Activated CD4-positive, CD25-positive, alpha-beta regulatory T cell treated with anti-CD3 and anti-CD28 coated beads, Interleukin-2, amount 50 U/mL, for 16 hours (primary cell): ENCODE results near the gene QKI.
"Not testable (repeated sequence)": the region's sequence is repeated elsewhere in the genome, so short reads cannot be mapped to it uniquely, and the experiment has no call there.

Source experiments
- DNase-seq: peaks from one replicate; pipeline ENCODE4 v3.0.0-alpha.2; 2020; ENCODE audit warnings: low read depth, low spot score

QKI gene

DNA sequence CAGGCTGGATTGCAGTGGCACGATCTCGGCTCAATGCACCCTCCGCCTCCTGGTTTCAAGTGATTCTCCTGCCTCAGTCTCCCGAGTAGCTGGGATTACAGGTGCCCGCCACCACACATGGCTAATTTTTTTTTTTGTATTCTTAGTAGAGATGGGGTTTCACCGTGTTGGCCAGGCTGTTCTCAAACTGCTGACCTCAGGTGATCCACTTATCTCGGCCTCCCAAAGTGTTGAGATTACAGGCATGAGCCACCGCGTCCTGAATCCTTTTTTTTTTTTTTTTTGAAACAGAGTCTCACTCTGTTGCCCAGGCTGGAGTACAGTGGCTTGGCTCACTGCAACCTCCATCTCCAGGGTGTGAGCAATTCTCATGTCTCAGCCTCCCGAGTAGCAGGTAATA is 24.9 kb downstream of the QKI start:
- not testable (repeated sequence) for DNase-seq

DNA sequence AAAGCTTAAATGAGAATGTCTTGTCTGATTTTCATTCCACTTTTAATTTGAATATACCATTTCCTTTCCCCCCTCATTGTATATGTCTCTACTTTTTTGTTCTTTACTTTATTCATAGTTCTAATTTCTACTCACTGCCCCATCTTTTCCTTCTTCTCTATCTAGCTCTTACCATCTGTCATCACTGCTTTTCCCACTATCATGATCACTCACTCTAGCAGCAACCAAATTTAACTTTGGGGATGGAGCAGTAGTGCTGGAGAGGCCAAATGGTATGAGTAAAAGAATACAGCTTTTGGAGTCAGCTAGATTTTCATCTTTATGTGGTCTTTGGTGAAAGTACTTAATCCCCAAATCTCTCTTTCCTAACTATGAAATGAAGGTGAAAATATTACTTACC is 25.5 kb downstream of the QKI start:
- no peak for DNase-seq

DNA sequence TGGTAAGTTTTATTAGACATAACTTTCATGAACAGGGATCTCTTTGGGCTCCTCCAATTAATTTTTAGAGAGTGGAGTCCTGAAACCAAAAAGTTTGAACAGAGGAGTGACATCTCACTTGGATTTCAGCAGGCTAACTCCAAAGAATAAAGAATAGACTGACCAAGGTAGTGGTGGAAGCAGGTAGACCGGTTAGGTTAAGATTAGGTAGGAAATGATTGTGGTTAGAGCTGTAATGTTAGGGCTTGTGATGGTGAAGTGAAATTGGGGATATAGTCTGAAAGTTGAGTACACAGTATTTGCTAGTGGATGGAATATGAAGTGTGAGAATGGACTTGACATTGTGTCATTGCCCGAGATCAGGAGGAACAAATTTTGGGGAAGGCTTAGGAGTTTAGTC is 27.8 kb downstream of the QKI start:
- DNase-seq = no peak

DNA sequence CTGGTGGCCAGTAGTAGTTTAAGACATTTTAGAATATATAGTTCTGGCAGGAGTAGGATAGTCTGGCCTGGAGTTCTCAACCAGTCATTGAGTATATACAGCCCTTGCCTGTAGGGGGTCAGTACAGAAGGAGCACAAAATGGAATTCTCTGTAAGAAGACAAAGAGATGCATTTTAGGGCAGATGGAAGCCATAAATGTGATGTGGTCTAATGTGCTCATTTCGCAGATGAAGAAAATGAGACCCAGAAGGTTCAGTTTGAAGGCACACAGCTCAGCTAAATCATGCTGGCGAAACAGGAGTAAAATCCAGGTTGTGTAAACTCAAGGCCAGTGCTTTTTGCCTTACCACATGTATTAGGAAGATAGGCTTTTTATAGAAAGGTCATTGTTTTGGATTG is 29.6 kb downstream of the QKI start:
- DNase-seq = no peak

DNA sequence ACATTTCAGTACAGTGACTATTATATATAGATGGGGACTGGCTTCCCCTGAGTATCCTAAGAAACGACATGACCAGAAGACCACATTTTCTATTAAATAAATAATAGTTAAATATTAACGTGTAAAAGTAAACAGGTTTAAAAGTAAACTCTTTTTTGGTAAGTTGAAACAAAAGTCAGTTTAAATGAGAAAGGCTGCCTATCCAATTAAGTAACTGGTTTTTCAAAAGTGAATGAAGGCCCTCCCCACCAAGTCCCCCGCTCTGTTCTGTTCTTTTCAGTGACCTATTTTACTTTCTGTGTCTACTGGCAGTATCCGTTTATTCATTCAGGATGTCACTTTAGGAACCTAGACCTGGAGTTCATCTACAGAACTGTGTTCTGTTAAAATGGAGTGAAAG is 32.0 kb downstream of the QKI start:
- DNase-seq = no peak

DNA sequence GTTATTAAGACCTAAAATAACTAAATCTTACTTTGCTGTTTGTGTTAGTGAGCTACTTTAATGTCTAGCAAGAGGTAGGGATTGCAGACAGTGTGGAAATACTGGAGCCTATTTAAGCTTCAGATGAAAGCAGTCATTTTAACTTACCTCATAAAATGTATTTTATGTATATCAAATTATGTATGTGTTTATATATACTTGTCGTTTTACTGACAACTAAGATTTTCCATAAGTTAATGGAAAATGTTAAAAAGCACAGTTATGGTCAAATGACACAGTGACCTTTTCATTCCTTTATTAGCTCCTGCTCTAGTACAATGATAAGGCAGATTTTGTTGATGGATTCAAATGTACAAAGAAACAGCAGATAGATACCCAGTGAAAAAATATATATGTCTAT is 34.6 kb downstream of the QKI start:
- DNase-seq = no peak

- no peak for DNase-seq
These were observed 39.9 kb downstream of the QKI start for GRCh38 chr6:163454425-163454824.

DNA sequence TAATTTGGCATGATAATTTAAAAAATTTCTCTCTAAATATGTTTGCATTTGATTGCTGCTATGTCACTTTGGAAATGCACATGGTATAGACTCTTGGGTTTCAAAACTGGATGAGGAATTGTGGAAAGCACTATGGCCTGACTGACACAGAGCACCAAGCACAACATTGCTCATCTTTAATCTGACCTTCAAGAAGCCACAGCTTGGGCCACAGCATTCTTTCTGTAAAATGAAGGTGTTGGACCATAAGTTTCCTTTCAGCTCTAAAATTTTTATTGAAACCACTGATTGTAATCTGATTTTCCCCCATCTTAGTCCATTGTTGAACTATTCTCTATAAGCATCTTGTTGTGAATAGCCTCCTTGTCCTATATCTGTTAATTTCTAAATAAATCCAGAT is 41.0 kb downstream of the QKI start:
- no peak for DNase-seq

- DNase-seq = no peak
These were observed 43.4 kb downstream of the QKI start for GRCh38 chr6:163457637-163458561.

DNA sequence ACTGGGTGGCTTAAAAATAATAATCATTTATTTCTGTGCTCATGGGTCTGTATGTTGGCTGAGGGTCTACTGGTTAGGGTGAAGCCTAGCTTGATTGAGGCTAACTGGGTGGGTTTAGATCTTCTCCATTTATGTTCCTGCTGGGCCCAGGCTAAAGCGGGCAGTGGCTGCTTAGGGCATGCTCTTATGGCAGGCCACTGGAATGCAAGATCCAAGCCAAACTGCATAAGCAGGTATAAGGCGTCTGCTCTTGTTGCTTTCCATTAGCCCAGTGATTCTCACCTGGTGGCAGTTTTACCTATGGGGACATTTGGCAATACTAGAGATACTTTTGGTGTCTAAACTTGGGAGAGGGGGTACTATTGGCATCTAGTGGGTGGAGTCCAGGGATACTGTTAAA is 44.5 kb downstream of the QKI start:
- no peak for DNase-seq

DNA sequence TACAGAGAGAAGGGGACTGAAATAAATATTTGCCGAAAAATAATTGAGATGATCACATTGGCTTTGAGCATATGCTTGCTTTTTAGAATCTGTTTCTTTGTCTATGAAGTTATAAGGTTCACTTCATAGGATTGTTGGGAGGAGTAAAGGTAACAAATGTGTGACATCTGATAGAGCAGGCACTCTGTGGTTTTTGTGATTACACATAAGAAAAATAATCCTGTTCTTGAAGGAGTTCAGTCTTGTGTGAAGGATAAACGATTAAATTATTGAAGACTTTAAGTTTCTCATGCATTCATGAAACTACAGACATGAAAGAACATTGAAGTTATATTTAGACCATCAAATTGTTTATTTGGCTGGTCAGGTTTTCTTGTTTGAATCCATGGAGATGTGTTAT is 45.0 kb downstream of the QKI start:
- DNase-seq = no peak

GRCh38 chr6:163460307-163460782 is 45.8 kb downstream of the QKI start:
- DNase-seq = no peak

GRCh38 chr6:163461696-163462095 is 47.2 kb downstream of the QKI start:
- DNase-seq = no peak

DNA sequence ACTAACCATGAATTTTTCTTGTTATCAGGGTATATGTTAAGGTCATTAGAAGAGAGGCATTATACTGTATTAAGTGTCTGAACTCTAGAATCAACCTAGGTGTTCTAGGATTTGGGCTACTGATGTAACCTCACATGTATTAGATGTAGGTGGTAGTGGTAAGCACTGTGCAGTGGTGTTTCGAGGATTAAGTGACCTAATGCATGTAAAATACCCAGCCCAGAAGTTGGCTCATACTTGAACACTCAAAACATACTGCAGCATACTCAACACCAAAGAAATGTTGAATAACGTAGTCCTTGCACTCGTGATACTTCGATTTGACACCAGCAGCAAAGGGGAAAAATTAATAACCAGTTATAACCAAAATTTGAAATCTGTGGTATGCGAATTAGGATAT is 48.7 kb downstream of the QKI start:
- no peak for DNase-seq

DNA sequence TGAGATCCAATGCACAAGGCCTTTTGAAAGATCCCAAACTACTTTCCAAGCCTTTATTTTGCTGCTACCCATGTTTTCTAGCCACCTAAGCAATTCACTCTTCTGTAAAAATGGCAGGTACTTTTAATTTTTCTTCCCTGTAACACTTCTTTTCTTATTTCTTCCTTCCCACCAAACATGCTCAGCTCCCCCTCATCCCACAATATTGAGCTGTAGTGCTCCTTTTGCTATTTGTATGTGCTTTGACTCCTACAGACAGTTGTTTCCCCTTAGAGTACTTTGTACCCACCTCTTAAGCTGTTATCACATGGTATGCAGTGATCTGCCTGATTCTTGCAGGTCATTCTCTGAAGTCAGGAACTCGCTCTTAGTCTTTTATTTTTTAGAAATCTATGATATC is 49.3 kb downstream of the QKI start:
- no peak for DNase-seq

DNA sequence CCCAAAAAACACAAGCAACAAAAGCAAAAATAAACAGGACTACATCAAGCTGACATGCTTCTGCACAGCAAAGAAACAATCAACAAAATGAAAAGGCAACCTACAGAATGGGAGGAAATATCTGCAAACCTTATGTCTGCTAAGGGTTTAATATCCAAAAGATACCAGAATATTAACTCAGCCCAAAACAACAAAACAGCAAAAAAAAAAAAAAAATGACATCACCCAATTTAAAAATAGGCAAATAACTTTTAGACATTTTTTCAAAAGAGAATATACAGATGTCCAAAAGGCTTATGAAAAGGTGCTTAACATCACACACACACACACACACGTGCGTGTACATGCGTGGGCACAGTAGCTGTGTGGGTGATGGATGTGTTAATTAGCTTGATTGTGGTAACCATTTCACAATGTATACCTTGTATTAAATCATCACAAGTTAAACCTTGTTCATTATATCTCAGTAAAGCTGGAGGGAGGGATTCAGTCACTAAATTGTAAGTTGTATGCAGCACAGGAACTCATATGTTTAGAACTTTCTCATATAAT is 52.4 kb downstream of the QKI start:
- no peak for DNase-seq

DNA sequence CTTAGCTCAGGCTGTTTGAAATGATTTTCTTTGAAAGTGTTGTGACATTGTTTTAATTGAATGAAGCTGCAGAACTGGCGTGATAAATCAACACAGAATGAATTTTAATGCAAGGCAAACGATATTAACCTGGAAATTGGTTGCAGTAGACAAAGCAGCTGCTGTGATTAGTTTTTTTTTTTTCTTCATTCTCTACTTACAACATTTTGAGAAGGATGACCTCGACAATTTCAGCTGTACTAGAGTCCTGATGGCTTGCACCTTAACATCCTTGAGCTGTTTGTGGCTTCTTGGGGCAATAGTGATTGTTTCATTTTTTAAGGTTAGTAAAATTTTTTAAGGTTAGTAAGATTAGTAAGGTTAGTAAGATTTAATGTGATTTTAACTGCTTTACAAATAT is 54.2 kb downstream of the QKI start:
- DNase-seq = no peak

- DNase-seq = no peak
These were observed 55.0 kb downstream of the QKI start for GRCh38 chr6:163469459-163469985.

DNA sequence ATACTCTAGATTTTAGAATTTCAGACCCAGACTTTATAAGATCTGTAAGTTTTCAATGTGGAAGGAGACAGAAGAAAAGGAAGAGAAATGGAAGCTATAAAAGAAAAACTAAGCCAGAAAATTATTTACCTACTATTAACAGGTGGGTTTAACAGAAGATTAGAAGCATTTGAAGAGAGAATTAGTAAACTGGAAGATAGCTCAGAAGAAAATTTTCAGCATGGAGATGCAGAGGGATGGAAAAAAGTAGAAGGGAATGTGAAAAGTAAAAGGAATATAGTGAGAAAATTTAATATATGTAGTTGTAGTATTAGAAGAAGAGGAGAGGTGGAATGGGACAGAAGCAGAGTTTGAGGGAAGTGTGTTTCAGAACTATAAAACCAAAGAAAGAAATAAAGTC is 56.1 kb downstream of the QKI start:
- DNase-seq = no peak

GRCh38 chr6:163474581-163474980 is 60.1 kb downstream of the QKI start:
- DNase-seq = no peak

GRCh38 chr6:163476946-163477345 is 62.4 kb downstream of the QKI start:
- not testable (repeated sequence) for DNase-seq

DNA sequence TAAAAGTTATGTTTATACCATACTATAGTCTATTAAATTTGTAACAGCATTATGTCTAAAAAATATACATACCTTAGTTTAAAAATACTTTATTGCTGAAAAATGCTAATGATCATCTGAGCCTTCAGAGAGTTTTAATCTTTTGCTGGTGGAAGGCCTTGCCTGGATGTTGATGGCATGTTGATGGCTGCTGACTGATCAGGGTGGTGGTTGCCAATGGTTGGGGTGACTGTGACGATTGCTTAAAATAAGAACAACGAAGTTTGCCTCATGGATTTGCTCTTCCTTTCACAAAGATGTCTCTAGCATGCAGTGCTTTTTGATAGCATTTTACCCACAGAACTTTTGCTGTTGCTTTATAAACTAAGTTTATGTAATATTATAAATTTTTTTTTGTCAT is 68.6 kb downstream of the QKI start:
- no peak for DNase-seq

DNA sequence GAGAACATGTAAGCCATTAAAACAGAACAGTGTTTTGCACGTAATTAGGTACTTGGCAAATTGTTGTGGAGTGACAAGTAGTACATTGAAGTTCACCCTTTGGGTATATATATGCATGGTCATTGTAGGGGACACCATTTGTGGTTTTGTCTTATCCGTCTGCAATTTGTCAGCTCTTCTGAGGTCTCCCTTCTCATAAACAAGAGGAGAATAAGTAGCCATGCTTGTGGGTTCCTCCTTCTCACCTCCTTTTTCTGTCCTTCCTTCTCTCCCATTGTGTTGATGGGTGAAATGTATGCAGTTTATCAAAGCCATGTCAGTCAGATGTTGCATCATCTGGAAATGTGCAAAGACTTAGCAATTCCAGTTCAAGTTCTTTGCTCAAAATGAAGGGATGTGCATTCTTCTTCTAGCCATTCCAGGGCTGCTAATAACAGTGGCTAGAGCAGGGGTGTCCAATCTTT is 70.9 kb downstream of the QKI start:
- DNase-seq = no peak
